A673 (cell line): Measurements from ENCODE around the gene KCNE4. TPM values are rescaled to one million over a fixed set of nuclear protein-coding genes. Genes with fewer than 3 reads are reported as not detected.

ENCODE experiments used
- BruUV-seq: library from RNA; stranded (reverse); fragments of 400-500 nt; replicated peaks from 2 replicates; lab custom pipeline; 2021; lab: Mats Ljungman, UMichigan
- CTCF ChIA-PET: fragments of 300-600 bp; sonication (Branson Sonifier 250); formaldehyde crosslinking; loops from one replicate; lab custom pipeline; 2022; ENCODE audit warnings: antibody characterized with exemption; lab: Charles Lee
- POLR2A ChIA-PET: fragments of 300-600 bp; sonication (Branson Sonifier 250); formaldehyde crosslinking; loops from one replicate; lab custom pipeline; 2022; ENCODE audit warnings: antibody characterized with exemption; ENCODE audit not compliant: low non-redundant PET; lab: Charles Lee
- DNase-seq: peaks from one replicate; pipeline ENCODE4 v3.0.0-alpha.2; 2015; ENCODE audit warnings: low spot score
- H3K27ac ChIP-seq: fragments of 200-600 bp; sonication (generic); 2 replicates; pipeline ENCODE4 v1.5.1; 2016; ENCODE audit warnings: mixed run types, low read depth, mild to moderate bottlenecking, mixed read lengths, antibody characterized with exemption, low read length; ENCODE audit not compliant: poor library complexity, severe bottlenecking
- H3K27me3 ChIP-seq: fragments of 200-600 bp; sonication (generic); replicated peaks from 2 replicates; pipeline ENCODE4 v1.6.1; 2017; ENCODE audit warnings: mixed run types, low read depth, mild to moderate bottlenecking, mixed read lengths, antibody characterized with exemption, low read length; ENCODE audit not compliant: insufficient read depth, poor library complexity
- H3K36me3 ChIP-seq: fragments of 200-600 bp; sonication (generic); 2 replicates; pipeline ENCODE4 v1.6.1; 2016; ENCODE audit warnings: mixed run types, mild to moderate bottlenecking, mixed read lengths, antibody characterized with exemption, low read length; ENCODE audit not compliant: insufficient read depth, poor library complexity, severe bottlenecking
- H3K4me1 ChIP-seq: fragments of 200-600 bp; sonication (generic); 2 replicates; pipeline ENCODE4 v1.6.1; 2017; ENCODE audit warnings: mixed run types, mild to moderate bottlenecking, mixed read lengths, antibody characterized with exemption, low read length; ENCODE audit not compliant: insufficient read depth, poor library complexity, severe bottlenecking
- H3K4me3 ChIP-seq: fragments of 200-600 bp; sonication (generic); 2 replicates; pipeline ENCODE4 v1.5.1; 2016; ENCODE audit warnings: low read depth, mixed run types, mild to moderate bottlenecking, mixed read lengths, low read length; ENCODE audit not compliant: poor library complexity, severe bottlenecking
- H3K9me3 ChIP-seq: fragments of 200-600 bp; sonication (generic); 2 replicates; pipeline ENCODE4 v1.6.1; 2016; ENCODE audit warnings: mixed run types, low read depth, mild to moderate bottlenecking, mixed read lengths, antibody characterized with exemption, low read length; ENCODE audit not compliant: poor library complexity, severe bottlenecking
- CTCF ChIP-seq: fragments of 300-800, 200-600 bp; sonication (generic); conservative IDR thresholded peaks from 2 replicates; pipeline ENCODE4 v1.5.1; 2017; ENCODE audit warnings: low read depth, mild to moderate bottlenecking, antibody characterized with exemption, low read length, moderate library complexity, mixed read lengths
- EZH2 ChIP-seq: fragments of 200-600 bp; sonication (generic); IDR thresholded peaks from 2 replicates; pipeline ENCODE4 v1.6.1; 2017; ENCODE audit warnings: borderline replicate concordance, low read depth, mild to moderate bottlenecking, mixed read lengths, antibody characterized with exemption, low read length; ENCODE audit not compliant: poor library complexity, severe bottlenecking
- intact Hi-C: fragments of 100-400 bp; cut with micrococcal nuclease; formaldehyde crosslinking; loops from one replicate; pipeline ENCODE4 v1.10.0; 2022; ENCODE audit not compliant: unreplicated experiment
- total RNA-seq: library from RNA; stranded (reverse); gene quantifications from 2 replicates; pipeline ENCODE4 v1.2.3, GENCODE V29; 2021

Gene KCNE4
- total RNA-seq, 1 experiment from 2014 or later = 82.5 TPM

- BruUV-seq = no TSS peak
- peaks cover 27% of the 10 kb centered on the region for H3K36me3 ChIP-seq
- H3K9me3 ChIP-seq = no peaks in the 10 kb centered on the region
- intact Hi-C loops = loop anchor here (2.0 to 5.0 kb wide), 3 partner anchors 36 to 141 kb away; no protein-coding TSS in a partner anchor
- DNase-seq = peak; percentile 67
- TF ChIP-seq CTCF (no peak), EZH2 (no peak)
- no peaks in the 10 kb centered on the region for H3K27me3 ChIP-seq
- H3K27ac ChIP-seq = peak overlapping the region; percentile 79
- peak overlapping the region; percentile 69 for H3K4me3 ChIP-seq
- H3K4me1 ChIP-seq = peaks cover 55% of the 10 kb centered on the region
- ChIA-PET POLR2A (no interaction called here), CTCF (no interaction called here)
Observed at GRCh38 chr2:223055836-223056235, 3.8 kb downstream of the KCNE4 start.

- Histone ChIP-seq H3K27ac (peak overlapping the region; percentile 79), H3K27me3 (no peaks in the 10 kb centered on the region), H3K9me3 (no peaks in the 10 kb centered on the region), H3K36me3 (peaks cover 27% of the 10 kb centered on the region), H3K4me3 (peak overlapping the region; percentile 69), H3K4me1 (peaks cover 54% of the 10 kb centered on the region)
- CTCF ChIA-PET = interaction anchor here (1.3 kb wide), 1 partner anchor 85 kb away, joined by 3 read pairs; no protein-coding TSS in a partner anchor
- POLR2A ChIA-PET = interaction anchor here (1.3 kb wide), 1 partner anchor 14 kb away, joined by 3 read pairs; no protein-coding TSS in a partner anchor
- no TSS peak for BruUV-seq
- no peak for DNase-seq
- TF ChIP-seq CTCF (no peak), EZH2 (no peak)
- intact Hi-C loops = loop anchor here (5.0 kb wide), 2 partner anchors 35 to 140 kb away; no protein-coding TSS in a partner anchor
Observed at GRCh38 chr2:223056701-223057418, 4.9 kb downstream of the KCNE4 start.

GRCh38 chr2:223057569-223057968 lies 5.6 kb downstream of the KCNE4 start:
- peak overlapping the region; percentile 79 for H3K27ac ChIP-seq
- CTCF ChIA-PET = interaction anchor here (1.3 kb wide), 1 partner anchor 86 kb away, joined by 3 read pairs; no protein-coding TSS in a partner anchor
- DNase-seq = peak; percentile 60
- no peaks in the 10 kb centered on the region for H3K27me3 ChIP-seq
- intact Hi-C loops = loop anchor here (5.0 kb wide), 2 partner anchors 35 to 140 kb away; no protein-coding TSS in a partner anchor
- H3K4me3 ChIP-seq = peak overlapping the region; percentile 69
- TF ChIP-seq EZH2 (no peak), CTCF (no peak)
- no peaks in the 10 kb centered on the region for H3K9me3 ChIP-seq
- no TSS peak for BruUV-seq
- POLR2A ChIA-PET = interaction anchor here (1.3 kb wide), 1 partner anchor 15 kb away, joined by 3 read pairs; no protein-coding TSS in a partner anchor
- H3K4me1 ChIP-seq = peaks cover 61% of the 10 kb centered on the region
- peaks cover 27% of the 10 kb centered on the region for H3K36me3 ChIP-seq
